ENCODE results near the gene PHACTR1. TPM values are rescaled to one million over a fixed set of nuclear protein-coding genes. Genes with fewer than 3 reads are reported as not detected.

PHACTR1 gene
- total RNA-seq, 1 experiment from 2014 or later, result not detected

GRCh38 chr6:13053006-13053461 lies 336.5 kb downstream of the PHACTR1 start:
- H3K4me3 ChIP-seq (ENCODE audit: low read length), result no peak overlapping the region
- H3K27me3 ChIP-seq (ENCODE audit: low read length), result peaks cover 25% of the 10 kb centered on the region; the same call in 1 of the 2 replicates
- no peaks in the 10 kb centered on the region for H3K79me2 ChIP-seq (ENCODE audit: low read length)
- DNase-seq (no peak), ATAC-seq (no peak)
- no peak overlapping the region for H3K4me2 ChIP-seq (ENCODE audit: low read length)
- no peaks in the 10 kb centered on the region for H3K36me3 ChIP-seq (ENCODE audit: low read depth, low read length)
- CTCF ChIA-PET, result no interaction called here
- H4K20me1 ChIP-seq (ENCODE audit: low read length), result no peaks in the 10 kb centered on the region
- H3K9me2 ChIP-seq (replicated peaks; ENCODE audit: low read length), result no peaks in the 10 kb centered on the region; the same call in 1 of the 2 replicates
- POLR2A ChIA-PET (ENCODE audit: unreplicated experiment), result no interaction called here
- H3K9me3 ChIP-seq (ENCODE audit: low read length), result no peaks in the 10 kb centered on the region
- no peak overlapping the region for H3K27ac ChIP-seq (ENCODE audit: low read length)
- H3K9ac ChIP-seq (ENCODE audit: low read length), result no peak overlapping the region
- no peak for TF ChIP-seq EZH2phosphoT487 (IDR thresholded peaks at IDR 0.05; ENCODE audit: borderline replicate concordance, low read length)
- intact Hi-C loops (cut with micrococcal nuclease), result no loop called here
- no peak overlapping the region for H2AFZ ChIP-seq (ENCODE audit: low read length)
- no peaks in the 10 kb centered on the region for H3K4me1 ChIP-seq (ENCODE audit: insufficient read depth, low read length)
- H3F3A ChIP-seq (ENCODE audit: low read length, unreplicated experiment), result no peaks in the 10 kb centered on the region
- no TSS peak for BruUV-seq (replicated peaks)

GRCh38 chr6:13058051-13058450 lies 341.5 kb downstream of the PHACTR1 start:
- no peaks in the 10 kb centered on the region for H3K9me3 ChIP-seq (ENCODE audit: low read length)
- BruUV-seq (replicated peaks), result no TSS peak
- H3K9me2 ChIP-seq (replicated peaks; ENCODE audit: low read length), result no peaks in the 10 kb centered on the region; the same call in 1 of the 2 replicates
- no peaks in the 10 kb centered on the region for H3F3A ChIP-seq (ENCODE audit: low read length, unreplicated experiment)
- ChIA-PET CTCF (no interaction called here), POLR2A (ENCODE audit: unreplicated experiment) (no interaction called here)
- no peak for DNase-seq
- no peaks in the 10 kb centered on the region for H3K79me2 ChIP-seq (ENCODE audit: low read length)
- no peaks in the 10 kb centered on the region for H4K20me1 ChIP-seq (ENCODE audit: low read length)
- H3K4me3 ChIP-seq (ENCODE audit: low read length), result no peak overlapping the region
- intact Hi-C loops (cut with micrococcal nuclease), result no loop called here
- TF ChIP-seq EZH2phosphoT487 (IDR thresholded peaks at IDR 0.05; ENCODE audit: borderline replicate concordance, low read length), result no peak
- no peak for TF ChIP-seq CTCF (conservative IDR thresholded peaks at IDR 0.05; ENCODE audit: low read depth, low read length)
- TF ChIP-seq EZH2 (IDR thresholded peaks at IDR 0.05; ENCODE audit: low read length, unreplicated experiment), result no peak
- H3K27ac ChIP-seq (ENCODE audit: low read length), result no peak overlapping the region
- H3K27me3 ChIP-seq (ENCODE audit: low read length), result peaks cover 36% of the 10 kb centered on the region; the same call in 1 of the 2 replicates
- no peak overlapping the region for H2AFZ ChIP-seq (ENCODE audit: low read length)
- H3K4me2 ChIP-seq (ENCODE audit: low read length), result no peak overlapping the region
- no peak for ATAC-seq
- no peak overlapping the region for H3K9ac ChIP-seq (ENCODE audit: low read length)
- H3K4me1 ChIP-seq (ENCODE audit: insufficient read depth, low read length), result no peaks in the 10 kb centered on the region
- no peaks in the 10 kb centered on the region for H3K36me3 ChIP-seq (ENCODE audit: low read depth, low read length)

- Histone ChIP-seq H3K4me3 (ENCODE audit: low read length) (no peak overlapping the region), H3K9me2 (replicated peaks; ENCODE audit: low read length) (no peaks in the 10 kb centered on the region; the same call in 1 of the 2 replicates), H3K4me2 (ENCODE audit: low read length) (no peak overlapping the region), H3K27ac (ENCODE audit: low read length) (no peak overlapping the region), H3K9me3 (ENCODE audit: low read length) (no peaks in the 10 kb centered on the region), H3K4me1 (ENCODE audit: insufficient read depth, low read length) (no peaks in the 10 kb centered on the region), H3K9ac (ENCODE audit: low read length) (no peak overlapping the region), H3F3A (ENCODE audit: low read length, unreplicated experiment) (no peaks in the 10 kb centered on the region), H3K79me2 (ENCODE audit: low read length) (no peaks in the 10 kb centered on the region), H3K27me3 (ENCODE audit: low read length) (peaks cover 26% of the 10 kb centered on the region; the same call in 1 of the 2 replicates), H3K36me3 (ENCODE audit: low read depth, low read length) (no peaks in the 10 kb centered on the region), H2AFZ (ENCODE audit: low read length) (no peak overlapping the region), H4K20me1 (ENCODE audit: low read length) (no peaks in the 10 kb centered on the region)
- CTCF ChIA-PET, result no interaction called here
- POLR2A ChIA-PET (ENCODE audit: unreplicated experiment), result no interaction called here
- ATAC-seq (no peak), DNase-seq (no peak)
- no TSS peak for BruUV-seq (replicated peaks)
- intact Hi-C loops (cut with micrococcal nuclease), result no loop called here
- no peak for TF ChIP-seq EZH2phosphoT487 (IDR thresholded peaks at IDR 0.05; ENCODE audit: borderline replicate concordance, low read length)
- no peak for TF ChIP-seq EZH2 (IDR thresholded peaks at IDR 0.05; ENCODE audit: low read length, unreplicated experiment)
- TF ChIP-seq CTCF (conservative IDR thresholded peaks at IDR 0.05; ENCODE audit: low read depth, low read length), result no peak
Measured at GRCh38 chr6:13059026-13059425, 342.5 kb downstream of the PHACTR1 start.

Data from PC-3 (cell line).